Measurements from ENCODE around the gene RRP9. TPM values are rescaled to one million over a fixed set of nuclear protein-coding genes. Genes with fewer than 3 reads are reported as not detected.

Gene RRP9
- total RNA-seq, 2 experiments from 2014 or later: 29.2 to 29.6 TPM

DNA sequence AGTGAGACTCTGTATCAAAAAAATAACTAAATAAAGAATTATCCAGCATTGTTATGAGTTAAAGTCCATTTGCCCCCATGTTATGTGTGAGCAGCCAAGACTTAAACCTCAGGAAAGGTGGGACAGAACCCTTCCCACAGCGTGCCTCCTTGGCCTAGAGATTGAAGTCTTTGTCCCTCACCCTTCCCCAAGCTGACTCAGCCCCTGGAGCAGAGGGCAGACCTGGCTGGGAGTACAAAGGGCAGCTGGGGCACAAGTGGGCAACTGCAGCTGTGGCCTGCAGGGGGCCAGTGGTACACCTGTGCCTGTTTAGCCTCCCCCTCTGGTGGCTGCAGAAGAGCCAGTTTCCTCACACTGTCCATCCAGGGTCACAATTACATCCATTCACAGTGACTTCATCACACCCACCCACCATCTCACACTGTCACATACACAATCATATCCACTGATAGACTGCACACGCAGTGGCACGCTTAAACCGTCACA lies 40.7 kb upstream of the RRP9 start:
- Mint-ChIP-seq H3K27ac (peak overlapping the region; percentile 93), H3K4me1 (ENCODE audit: low read depth) (peaks cover 33% of the 10 kb centered on the region), H3K36me3 (ENCODE audit: low read depth) (peaks cover 5% of the 10 kb centered on the region), H3K9me3 (ENCODE audit: insufficient read depth) (no peaks in the 10 kb centered on the region), H3K4me3 (peak overlapping the region; percentile 96), H3K27me3 (ENCODE audit: low read depth) (no peaks in the 10 kb centered on the region)
- CTCF ChIA-PET: interaction anchor here (0.6 to 3.8 kb wide), 13 partner anchors 8 to 340 kb away, joined by 3 to 57 read pairs (median 8); partner anchors contain the start of genes ABHD14A, ABHD14B, DUSP7 and PARP3
- POLR2A ChIA-PET: interaction anchor here (0.8 to 4.0 kb wide), 5 partner anchors 8 to 48 kb away, joined by 3 to 65 read pairs (median 6); partner anchors contain the start of genes ABHD14A, ABHD14B, PARP3 and RPL29
- DNase-seq (peak; percentile 57), ATAC-seq (peak; percentile 52)

DNA sequence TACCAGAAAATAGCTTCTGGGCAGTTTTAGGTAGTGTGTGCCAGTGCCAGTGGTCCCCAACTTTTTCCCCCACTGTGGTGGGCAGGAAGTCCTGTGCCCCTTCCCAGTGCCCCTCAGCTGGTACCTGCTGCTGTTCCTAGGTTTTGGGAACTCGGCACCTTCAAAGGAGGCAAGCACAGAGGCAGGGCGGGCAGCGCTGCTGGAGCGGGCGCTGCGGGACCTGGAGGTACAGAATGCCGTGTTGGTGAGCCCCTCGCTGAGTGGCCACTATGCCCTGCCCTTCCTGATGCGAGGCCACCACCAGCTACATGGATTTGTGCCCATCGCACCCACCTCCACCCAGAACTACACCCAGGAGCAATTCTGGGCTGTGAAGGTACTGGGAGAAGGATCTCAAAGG lies 38.5 kb upstream of the RRP9 start:
- CTCF ChIA-PET: no interaction called here
- POLR2A ChIA-PET: interaction anchor here (1.0 kb wide), 1 partner anchor 39 kb away, joined by 3 read pairs; the partner anchor contains the start of gene RRP9
- DNase-seq (no peak), ATAC-seq (no peak)
- H3K4me1 Mint-ChIP-seq (ENCODE audit: low read depth): peaks cover 52% of the 10 kb centered on the region
- no peaks in the 10 kb centered on the region for H3K9me3 Mint-ChIP-seq (ENCODE audit: insufficient read depth)
- no peak overlapping the region for H3K27ac Mint-ChIP-seq
- H3K27me3 Mint-ChIP-seq (ENCODE audit: low read depth): no peaks in the 10 kb centered on the region
- H3K4me3 Mint-ChIP-seq: no peak overlapping the region
- H3K36me3 Mint-ChIP-seq (ENCODE audit: low read depth): peaks cover 5% of the 10 kb centered on the region

DNA sequence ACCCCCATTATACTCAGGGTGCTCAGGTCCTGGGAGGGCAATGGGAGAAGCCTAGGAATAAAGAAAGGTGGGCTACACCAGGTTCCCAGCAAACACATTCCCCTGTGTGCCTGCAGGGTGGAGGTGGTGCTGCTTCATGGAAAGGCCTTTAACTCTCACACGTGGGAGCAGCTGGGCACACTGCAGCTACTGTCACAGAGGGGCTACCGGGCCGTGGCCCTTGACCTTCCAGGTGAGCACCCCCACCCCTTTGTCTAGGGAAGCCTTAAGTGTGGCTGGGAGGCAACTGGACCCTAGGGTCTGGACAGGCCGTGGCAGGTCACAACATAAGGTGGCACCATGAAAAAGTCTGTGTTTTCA lies 36.4 kb upstream of the RRP9 start:
- POLR2A ChIA-PET: no interaction called here
- H3K4me1 Mint-ChIP-seq (ENCODE audit: low read depth): peaks cover 59% of the 10 kb centered on the region

DNA sequence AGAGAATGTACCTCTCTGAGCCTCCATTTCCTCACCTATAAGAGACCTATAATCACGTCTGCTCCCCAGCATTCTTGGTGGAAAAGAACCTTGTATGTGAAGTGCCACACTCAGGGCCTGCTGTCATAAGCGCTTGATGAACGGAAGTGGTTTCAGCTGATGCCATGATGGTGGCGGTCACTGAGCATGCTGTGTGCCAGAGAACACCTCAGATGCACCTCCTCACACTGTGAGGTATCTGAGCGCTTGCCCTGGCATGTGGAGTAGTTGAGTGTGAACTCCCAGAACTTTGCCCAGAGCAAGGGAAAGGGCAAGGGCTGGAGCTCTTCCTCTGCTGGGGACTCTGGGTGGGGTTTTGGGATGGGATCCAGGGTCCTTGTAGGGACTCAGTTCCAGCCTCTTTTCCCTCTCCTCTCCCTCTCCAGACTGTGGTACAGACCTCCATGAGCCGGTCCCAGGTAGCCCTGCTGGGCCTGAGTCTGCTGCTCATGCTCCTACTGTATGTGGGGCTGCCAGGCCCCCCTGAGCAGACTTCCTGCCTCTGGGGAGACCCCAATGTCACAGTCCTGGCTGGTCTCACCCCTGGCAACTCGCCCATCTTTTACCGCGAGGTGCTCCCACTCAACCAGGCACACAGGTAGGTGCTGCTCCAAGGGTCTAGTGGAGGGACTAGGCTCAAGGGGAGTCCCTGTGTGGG lies 35.9 kb upstream of the RRP9 start:
- Mint-ChIP-seq H3K36me3 (ENCODE audit: low read depth) (peaks cover 5% of the 10 kb centered on the region), H3K4me1 (ENCODE audit: low read depth) (peaks cover 57% of the 10 kb centered on the region), H3K27me3 (ENCODE audit: low read depth) (no peaks in the 10 kb centered on the region), H3K9me3 (ENCODE audit: insufficient read depth) (no peaks in the 10 kb centered on the region), H3K4me3 (no peak overlapping the region), H3K27ac (peak overlapping the region; percentile 74)
- no peak for ATAC-seq
- POLR2A ChIA-PET: interaction anchor here (0.8 kb wide), 1 partner anchor 18 kb away, joined by 6 read pairs; the partner anchor contains the start of gene RPL29
- DNase-seq: peak; percentile 60
- CTCF ChIA-PET: no interaction called here

More for the DNA sequence above, 36.4 kb upstream of the RRP9 start:
- Mint-ChIP-seq H3K4me3 (no peak overlapping the region), H3K27me3 (ENCODE audit: low read depth) (no peaks in the 10 kb centered on the region), H3K36me3 (ENCODE audit: low read depth) (peaks cover 5% of the 10 kb centered on the region), H3K27ac (peak overlapping the region; percentile 74), H3K9me3 (ENCODE audit: insufficient read depth) (no peaks in the 10 kb centered on the region)
- DNase-seq (no peak), ATAC-seq (no peak)
- CTCF ChIA-PET: no interaction called here

DNA sequence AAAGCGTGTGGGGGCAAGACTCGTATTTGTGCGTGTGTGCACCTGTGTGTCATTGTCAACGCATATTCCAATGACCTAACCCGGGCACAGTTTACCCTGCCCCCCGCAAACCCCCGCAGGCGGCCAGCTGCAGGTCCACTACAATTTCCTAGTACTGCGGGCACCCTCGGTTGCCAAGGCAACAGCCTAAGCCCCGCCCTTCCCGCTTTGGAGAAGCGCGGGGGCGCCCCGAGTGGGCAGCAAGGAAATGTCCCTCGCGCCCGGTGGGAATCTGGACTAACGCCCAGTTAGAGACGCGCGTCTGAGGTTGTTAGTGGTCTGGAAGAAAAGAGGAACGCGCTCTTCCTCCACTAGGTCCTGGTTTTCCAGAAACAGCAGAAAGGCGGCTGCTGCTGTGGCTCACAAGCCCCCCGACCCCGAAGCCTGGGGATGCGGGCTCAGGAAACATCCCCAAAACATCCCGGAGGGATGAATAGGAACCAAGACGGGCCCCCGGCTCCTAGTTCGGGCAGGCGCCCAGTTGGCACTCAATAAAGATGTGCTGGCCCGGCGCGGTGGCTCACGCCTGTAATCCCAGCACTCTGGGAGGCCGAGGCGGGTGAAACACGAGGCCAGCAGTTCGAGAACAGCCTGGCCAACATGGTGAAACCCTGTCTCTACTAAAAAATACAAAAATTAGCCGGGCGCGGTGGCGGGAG lies 34.3 kb upstream of the RRP9 start:
- peak; percentile 50 for DNase-seq
- Mint-ChIP-seq H3K4me3 (peak overlapping the region; percentile 78), H3K4me1 (ENCODE audit: low read depth) (peaks cover 52% of the 10 kb centered on the region), H3K27ac (peak overlapping the region; percentile 79), H3K9me3 (ENCODE audit: insufficient read depth) (no peaks in the 10 kb centered on the region), H3K36me3 (ENCODE audit: low read depth) (peaks cover 2% of the 10 kb centered on the region), H3K27me3 (ENCODE audit: low read depth) (no peaks in the 10 kb centered on the region)
- POLR2A ChIA-PET: no interaction called here
- CTCF ChIA-PET: interaction anchor here (3.4 kb wide), 1 partner anchor 33 kb away, joined by 54 read pairs; the partner anchor contains the start of genes PARP3 and RRP9
- ATAC-seq: no peak

DNA sequence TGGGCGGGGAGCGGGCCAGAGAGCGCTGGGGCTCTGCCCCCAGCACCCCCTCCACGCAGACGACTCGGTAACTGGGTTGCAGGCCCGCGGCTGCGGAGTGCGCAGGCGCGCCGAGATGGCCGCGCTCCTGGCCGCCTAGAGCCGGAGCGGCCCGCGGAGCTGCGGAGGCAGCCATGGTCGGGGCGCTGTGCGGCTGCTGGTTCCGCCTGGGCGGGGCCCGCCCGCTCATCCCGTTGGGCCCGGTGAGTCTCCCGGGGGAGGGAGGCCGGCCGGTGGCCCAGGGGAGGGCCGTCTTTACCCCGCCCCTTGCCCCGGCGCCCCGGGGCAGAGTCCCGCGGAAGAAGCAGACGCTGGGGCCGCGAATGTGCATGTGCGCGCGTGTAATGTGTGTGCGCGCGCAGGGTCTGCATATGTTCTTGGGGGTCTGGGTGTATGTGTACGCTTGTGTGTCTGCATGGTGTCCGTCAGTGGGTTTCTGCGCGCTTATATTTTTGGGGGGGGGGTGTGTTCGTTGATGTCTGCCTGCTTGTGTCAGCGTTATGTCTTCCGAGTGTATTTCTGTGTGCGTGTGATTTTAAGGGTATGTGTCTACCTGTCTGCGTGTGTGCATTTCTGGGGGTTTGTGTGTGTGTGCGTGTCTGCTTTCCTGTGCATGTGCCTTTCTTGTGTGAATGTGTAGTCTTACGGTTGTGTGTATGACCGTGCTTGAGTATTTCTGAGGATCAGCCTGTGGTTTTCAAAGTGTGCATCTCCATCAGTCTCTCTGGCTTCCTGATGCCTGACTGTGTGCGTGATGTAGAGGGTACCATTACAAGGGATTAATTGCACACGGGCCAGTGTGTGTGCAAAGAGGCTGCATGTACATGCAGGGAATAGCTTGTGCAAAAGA lies 33.5 kb upstream of the RRP9 start, which contains the start of gene ABHD14A:
TSS of gene ABHD14A (plus strand) at position 102 of the 889 bp plus-strand sequence. CDS start at position 174, 72 bp downstream.
- H3K9me3 Mint-ChIP-seq (ENCODE audit: insufficient read depth): no peaks in the 10 kb centered on the region
- H3K36me3 Mint-ChIP-seq (ENCODE audit: low read depth): no peaks in the 10 kb centered on the region
- peak within 1 kb of the TSS; percentile 98 for H3K4me3 Mint-ChIP-seq
- CTCF ChIA-PET: interaction anchor here (0.7 to 3.4 kb wide), 7 partner anchors 8 to 32 kb away, joined by 3 to 57 read pairs (median 11); partner anchors contain the start of genes ACY1, PARP3, RPL29 and RRP9
- DNase-seq (peak; percentile 73), ATAC-seq (peak; percentile 81)
- peak within 1 kb of the TSS; percentile 93 for H3K27ac Mint-ChIP-seq
- POLR2A ChIA-PET: interaction anchor here (0.7 to 3.0 kb wide), 5 partner anchors 8 to 34 kb away, joined by 3 to 19 read pairs (median 4); partner anchors contain the start of gene ACY1
- H3K4me1 Mint-ChIP-seq (ENCODE audit: low read depth): peaks cover 50% of the 10 kb centered on the region
- no peaks in the 10 kb centered on the region for H3K27me3 Mint-ChIP-seq (ENCODE audit: low read depth)

DNA sequence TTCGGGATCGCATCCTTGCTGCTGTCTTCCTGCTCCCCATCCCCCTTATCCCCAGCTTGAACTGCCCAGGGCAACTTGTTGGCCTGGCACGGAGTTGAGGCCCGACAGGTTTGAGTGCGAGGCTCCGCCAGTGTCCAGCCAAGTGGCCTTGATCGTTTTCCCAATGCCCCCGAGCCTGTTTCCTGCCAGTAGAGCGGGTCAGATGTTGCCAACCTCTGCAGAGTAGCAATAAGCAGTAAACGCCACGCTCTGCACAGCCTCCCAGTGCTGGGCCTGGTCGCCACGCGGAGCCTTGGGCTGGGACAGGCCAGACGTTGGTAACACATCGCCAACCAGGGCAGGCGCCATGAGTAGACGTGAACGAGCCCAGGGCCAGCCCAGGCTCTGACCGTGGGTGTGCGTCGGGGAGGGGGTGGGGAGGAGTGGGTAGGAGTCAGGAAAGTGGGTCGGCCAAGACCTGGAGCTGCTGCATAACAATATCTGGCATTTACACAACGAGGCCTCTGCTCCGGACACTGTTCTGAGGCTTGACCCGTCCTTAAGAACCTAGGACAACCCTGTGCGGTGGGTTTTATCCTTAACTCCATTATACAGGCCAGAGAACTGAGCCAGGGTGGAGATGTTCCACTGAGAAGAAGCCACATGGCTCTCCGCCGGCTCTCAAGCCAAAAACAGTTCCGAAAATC lies 32.7 kb upstream of the RRP9 start:
- ChIA-PET POLR2A (interaction anchor here (0.7 to 3.0 kb wide), 9 partner anchors 9 to 83 kb away, joined by 3 to 19 read pairs (median 4); partner anchors contain the start of genes ACY1 and RRP9), CTCF (interaction anchor here (0.7 to 3.4 kb wide), 22 partner anchors 9 to 365 kb away, joined by 3 to 57 read pairs (median 5); partner anchors contain the start of genes ACY1, DUSP7, PARP3 and POC1A)
- peak overlapping the region; percentile 93 for H3K27ac Mint-ChIP-seq
- H3K4me3 Mint-ChIP-seq: peak overlapping the region; percentile 98
- ATAC-seq (peak; percentile 28), DNase-seq (peak; percentile 35)
- H3K36me3 Mint-ChIP-seq (ENCODE audit: low read depth): no peaks in the 10 kb centered on the region
- no peaks in the 10 kb centered on the region for H3K9me3 Mint-ChIP-seq (ENCODE audit: insufficient read depth)
- no peaks in the 10 kb centered on the region for H3K27me3 Mint-ChIP-seq (ENCODE audit: low read depth)
- peaks cover 50% of the 10 kb centered on the region for H3K4me1 Mint-ChIP-seq (ENCODE audit: low read depth)

DNA sequence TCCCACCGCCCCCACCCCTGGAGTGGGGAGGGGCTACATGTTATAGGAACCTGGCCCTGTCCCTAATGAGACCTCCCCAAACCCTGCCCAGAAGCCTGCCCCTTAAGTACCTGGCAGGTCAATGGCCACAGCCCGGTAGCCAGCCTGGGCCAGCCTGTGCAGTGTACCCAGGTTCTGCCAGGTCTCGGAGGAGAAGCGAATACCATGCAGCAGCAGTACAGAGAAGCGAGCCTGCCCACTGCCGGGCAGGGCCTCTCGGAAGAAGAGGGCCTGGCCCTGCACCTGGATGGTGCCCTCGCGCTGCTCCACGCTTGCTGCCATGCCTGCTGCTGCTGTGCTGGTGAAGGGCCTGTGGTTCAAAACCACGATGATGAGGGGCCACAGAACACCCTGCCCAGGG lies 29.6 kb upstream of the RRP9 start:
- DNase-seq (no peak), ATAC-seq (no peak)
- no peaks in the 10 kb centered on the region for H3K9me3 Mint-ChIP-seq (ENCODE audit: insufficient read depth)
- ChIA-PET POLR2A (interaction anchor here (0.6 kb wide), 1 partner anchor 20 kb away, joined by 3 read pairs; no protein-coding TSS in a partner anchor), CTCF (no interaction called here)
- H3K4me3 Mint-ChIP-seq: no peak overlapping the region
- H3K36me3 Mint-ChIP-seq (ENCODE audit: low read depth): no peaks in the 10 kb centered on the region
- H3K27ac Mint-ChIP-seq: no peak overlapping the region
- no peaks in the 10 kb centered on the region for H3K27me3 Mint-ChIP-seq (ENCODE audit: low read depth)
- peaks cover 47% of the 10 kb centered on the region for H3K4me1 Mint-ChIP-seq (ENCODE audit: low read depth)

DNA sequence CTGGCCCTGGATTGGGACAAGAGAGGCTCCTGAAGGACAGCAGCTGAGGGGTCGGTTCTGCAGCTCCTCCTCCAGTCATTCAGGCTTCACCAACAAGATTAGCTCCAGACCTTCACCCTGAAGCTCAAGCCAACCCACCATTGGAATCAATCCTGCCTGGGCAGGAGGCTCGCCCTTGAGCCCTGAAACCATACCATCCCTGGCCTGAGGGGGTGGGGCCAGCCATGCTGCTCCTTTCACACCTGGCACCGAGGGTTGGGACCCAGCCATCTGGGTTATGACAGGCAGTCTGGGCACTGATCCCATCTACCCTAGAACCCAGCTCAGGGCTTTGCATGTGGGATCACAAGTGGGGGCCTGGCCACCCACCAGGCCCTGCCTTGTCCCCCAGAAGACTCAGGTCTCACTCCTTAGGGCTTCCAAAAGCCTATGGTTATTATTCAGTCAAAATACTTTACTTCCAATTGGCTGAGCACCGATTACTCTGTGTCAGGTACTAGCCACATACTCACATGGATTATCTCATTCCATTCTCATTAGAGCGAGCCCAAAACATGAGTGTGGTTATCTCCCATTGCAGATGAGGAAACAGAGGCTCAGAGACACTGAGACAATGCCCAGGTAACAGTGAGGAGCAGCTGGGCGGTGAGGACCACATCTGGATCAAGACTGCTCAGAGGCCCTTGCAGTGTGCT lies 29.0 kb upstream of the RRP9 start:
- H3K4me3 Mint-ChIP-seq: no peak overlapping the region
- no peak for DNase-seq
- H3K4me1 Mint-ChIP-seq (ENCODE audit: low read depth): peaks cover 42% of the 10 kb centered on the region
- no peaks in the 10 kb centered on the region for H3K36me3 Mint-ChIP-seq (ENCODE audit: low read depth)
- H3K27me3 Mint-ChIP-seq (ENCODE audit: low read depth): no peaks in the 10 kb centered on the region
- POLR2A ChIA-PET: interaction anchor here (0.6 kb wide), 1 partner anchor 21 kb away, joined by 3 read pairs; no protein-coding TSS in a partner anchor
- H3K9me3 Mint-ChIP-seq (ENCODE audit: insufficient read depth): no peaks in the 10 kb centered on the region
- H3K27ac Mint-ChIP-seq: no peak overlapping the region
- ATAC-seq: no peak
- CTCF ChIA-PET: interaction anchor here (3.8 to 4.0 kb wide), 2 partner anchors 12 to 28 kb away, joined by 14 to 19 read pairs; partner anchors contain the start of genes ACY1, PARP3 and RRP9

DNA sequence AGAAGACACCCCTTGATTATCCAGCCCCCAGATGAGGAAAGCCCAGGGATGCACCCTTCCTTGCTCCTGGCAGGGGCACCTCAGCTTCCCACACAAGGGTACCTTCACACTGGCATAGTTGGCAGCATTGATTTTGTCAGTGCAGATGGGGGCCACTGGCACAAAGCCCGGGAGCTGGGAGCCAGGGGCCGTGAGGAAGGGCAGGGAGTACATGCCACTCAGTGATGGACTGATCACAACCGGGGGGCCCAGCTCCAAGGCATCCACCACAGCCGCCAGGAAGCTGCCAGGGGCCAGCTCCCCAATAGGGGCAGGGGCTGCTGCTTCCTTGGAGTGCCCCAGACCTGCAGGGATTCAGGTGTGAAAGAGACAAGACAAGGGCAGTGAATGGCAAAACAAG lies 28.1 kb upstream of the RRP9 start:
- no peaks in the 10 kb centered on the region for H3K36me3 Mint-ChIP-seq (ENCODE audit: low read depth)
- ChIA-PET POLR2A (interaction anchor here (1.0 kb wide), 1 partner anchor 13 kb away, joined by 3 read pairs; the partner anchor contains the start of gene ACY1), CTCF (interaction anchor here (3.8 to 4.0 kb wide), 2 partner anchors 12 to 28 kb away, joined by 14 to 19 read pairs; partner anchors contain the start of genes ACY1, PARP3 and RRP9)
- H3K27me3 Mint-ChIP-seq (ENCODE audit: low read depth): peaks cover 3% of the 10 kb centered on the region
- H3K27ac Mint-ChIP-seq: no peak overlapping the region
- no peaks in the 10 kb centered on the region for H3K9me3 Mint-ChIP-seq (ENCODE audit: insufficient read depth)
- ATAC-seq (no peak), DNase-seq (no peak)
- H3K4me3 Mint-ChIP-seq: no peak overlapping the region
- peaks cover 35% of the 10 kb centered on the region for H3K4me1 Mint-ChIP-seq (ENCODE audit: low read depth)

All from activated CD8-positive, alpha-beta T cell treated with anti-CD3 and anti-CD28 coated beads, Interleukin-2, amount 10 ng/mL, durations not matched to agents 7 days and 5 days (primary cell).